Mesodermal cell (in vitro differentiated cells): Measurements from ENCODE around the gene GALNT5.

Experiments used
- H3K27ac ChIP-seq: 2 replicates; pipeline ENCODE4 v1.7.0; 2013; ENCODE audit warnings: mild to moderate bottlenecking, low read depth, low read length, moderate library complexity; ENCODE audit not compliant: severe bottlenecking
- H3K36me3 ChIP-seq: 2 replicates; pipeline ENCODE4 v1.7.1; 2013; ENCODE audit warnings: mild to moderate bottlenecking, low read length, moderate library complexity; ENCODE audit not compliant: control insufficient read depth, insufficient read depth
- H3K4me1 ChIP-seq: one replicate; pipeline ENCODE4 v1.7.1; 2013; ENCODE audit warnings: mild to moderate bottlenecking, low read length; ENCODE audit not compliant: insufficient read depth, control insufficient read depth, poor library complexity, severe bottlenecking
- H3K4me3 ChIP-seq: 2 replicates; pipeline ENCODE4 v1.7.0; 2013; ENCODE audit warnings: low read length, control low read depth, mild to moderate bottlenecking; ENCODE audit not compliant: insufficient read depth, poor library complexity, severe bottlenecking; ENCODE audit errors: extremely low read depth
- H3K9me3 ChIP-seq: 2 replicates; pipeline ENCODE4 v1.7.1; 2013; ENCODE audit warnings: mild to moderate bottlenecking, low read length, moderate library complexity; ENCODE audit not compliant: control insufficient read depth
- WGBS, 2 experiments: methylation state at CpG; one replicate each; pipeline ENCODE4 v1.1.5; 2013; ENCODE audit warnings: missing lambda C conversion rate in 2 of 2; ENCODE audit not compliant: insufficient coverage in 2 of 2; 5-methylcytosine and 5-hydroxymethylcytosine counted together

Gene GALNT5

DNA sequence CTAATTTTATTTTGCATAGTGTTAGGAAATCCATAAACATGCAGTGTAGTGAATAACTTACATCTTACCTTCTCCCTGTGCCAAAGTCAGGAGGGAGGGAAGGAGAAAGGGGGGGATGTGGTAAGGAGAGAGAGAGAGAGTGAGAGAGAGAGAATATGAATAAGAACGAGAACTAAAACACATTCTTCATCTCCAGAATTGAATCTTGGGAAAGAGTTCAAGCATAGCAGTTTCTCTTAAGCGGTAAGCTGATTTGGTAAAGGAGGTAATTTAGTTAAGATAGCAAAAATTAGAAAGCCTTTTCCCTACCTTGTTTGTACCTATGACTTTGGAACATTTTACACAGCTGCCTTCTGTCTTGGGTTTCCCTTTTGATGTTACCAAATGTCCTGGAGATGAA, 52.4 kb downstream of the GALNT5 start:
- H3K36me3 ChIP-seq, result no peaks in the 10 kb centered on the region
- no peak overlapping the region for H3K27ac ChIP-seq
- WGBS, 2 experiments, result no CpG with 5 or more reads among the region's 2 CpGs
- no peaks in the 10 kb centered on the region for H3K9me3 ChIP-seq
- H3K4me3 ChIP-seq, result no peak overlapping the region
- peaks cover 5% of the 10 kb centered on the region for H3K4me1 ChIP-seq

DNA sequence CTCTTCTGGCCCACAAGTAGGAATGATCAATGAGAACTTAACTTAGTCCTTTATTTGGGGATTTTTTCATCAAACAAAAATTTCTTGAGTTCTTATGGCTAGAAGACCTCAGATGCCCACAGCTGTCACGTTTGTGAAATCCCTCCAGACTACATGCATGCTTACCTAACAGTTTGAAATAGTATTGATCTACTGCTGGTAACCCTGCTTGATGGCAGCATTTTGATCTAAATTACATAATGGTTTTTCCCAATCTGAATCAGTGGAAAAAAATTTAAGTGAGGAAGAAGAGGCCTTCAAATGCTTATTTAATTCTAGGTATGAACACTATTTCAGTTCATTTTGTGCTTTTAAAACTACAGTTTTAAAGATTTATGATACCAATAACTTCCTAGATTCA, 54.2 kb downstream of the GALNT5 start:
- WGBS, 2 experiments, result no CpG with 5 or more reads among the region's 1 CpG
- H3K4me3 ChIP-seq, result no peak overlapping the region
- no peak overlapping the region for H3K27ac ChIP-seq
- no peaks in the 10 kb centered on the region for H3K4me1 ChIP-seq
- H3K36me3 ChIP-seq, result no peaks in the 10 kb centered on the region
- H3K9me3 ChIP-seq, result no peaks in the 10 kb centered on the region

DNA sequence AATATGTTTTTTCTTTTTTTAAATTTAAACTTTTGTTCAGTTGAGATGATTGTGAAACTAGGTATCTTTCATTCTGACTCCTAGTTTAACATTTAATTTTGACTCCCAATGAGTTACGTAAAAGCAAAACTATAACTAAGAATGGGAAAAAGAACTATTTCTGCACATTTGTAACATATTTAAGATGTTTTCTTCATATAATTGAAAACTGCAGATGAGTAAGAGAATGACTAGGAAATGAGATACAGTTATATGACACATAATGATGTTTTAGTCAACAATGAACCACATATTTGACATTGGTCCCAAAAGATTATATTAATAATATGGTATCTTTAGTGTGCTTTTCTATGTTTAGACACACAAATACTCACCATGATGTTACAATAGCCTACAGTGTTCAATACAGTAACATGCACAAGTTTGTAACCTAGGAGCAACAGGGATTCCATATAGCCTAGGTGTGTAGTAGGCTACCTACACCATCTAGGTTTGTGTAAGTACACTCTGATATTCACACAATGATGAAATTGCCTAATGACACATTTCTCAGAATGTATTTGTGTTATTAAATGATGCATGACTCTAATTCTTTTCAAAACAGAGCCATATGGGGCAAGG, 55.5 kb downstream of the GALNT5 start:
- Histone ChIP-seq H3K9me3 (no peaks in the 10 kb centered on the region), H3K36me3 (no peaks in the 10 kb centered on the region), H3K4me1 (no peaks in the 10 kb centered on the region), H3K4me3 (no peak overlapping the region), H3K27ac (no peak overlapping the region)
- no CpG with 5 or more reads among the region's 1 CpG for WGBS, 2 experiments

- Histone ChIP-seq H3K9me3 (no peaks in the 10 kb centered on the region), H3K27ac (no peak overlapping the region), H3K4me1 (no peaks in the 10 kb centered on the region), H3K4me3 (no peak overlapping the region), H3K36me3 (no peaks in the 10 kb centered on the region)
- WGBS, 2 experiments, result 62 to 80% methylated on average over 2 to 3 of the region's 4 CpGs
Observed at GRCh38 chr2:157315901-157316300, 58.4 kb downstream of the GALNT5 start.

GRCh38 chr2:157318884-157319283, 61.4 kb downstream of the GALNT5 start:
- Histone ChIP-seq H3K4me3 (no peak overlapping the region), H3K4me1 (no peaks in the 10 kb centered on the region), H3K36me3 (no peaks in the 10 kb centered on the region), H3K9me3 (no peaks in the 10 kb centered on the region), H3K27ac (no peak overlapping the region)
- 100% methylated on average over 2 of the region's 2 CpGs for WGBS, 2 experiments

- no CpG with 5 or more reads among the region's 2 CpGs for WGBS, 2 experiments
- no peak overlapping the region for H3K27ac ChIP-seq
- H3K4me1 ChIP-seq, result no peaks in the 10 kb centered on the region
- no peaks in the 10 kb centered on the region for H3K36me3 ChIP-seq
- no peaks in the 10 kb centered on the region for H3K9me3 ChIP-seq
- no peak overlapping the region for H3K4me3 ChIP-seq
Observed at GRCh38 chr2:157319795-157320194, 62.3 kb downstream of the GALNT5 start.

DNA sequence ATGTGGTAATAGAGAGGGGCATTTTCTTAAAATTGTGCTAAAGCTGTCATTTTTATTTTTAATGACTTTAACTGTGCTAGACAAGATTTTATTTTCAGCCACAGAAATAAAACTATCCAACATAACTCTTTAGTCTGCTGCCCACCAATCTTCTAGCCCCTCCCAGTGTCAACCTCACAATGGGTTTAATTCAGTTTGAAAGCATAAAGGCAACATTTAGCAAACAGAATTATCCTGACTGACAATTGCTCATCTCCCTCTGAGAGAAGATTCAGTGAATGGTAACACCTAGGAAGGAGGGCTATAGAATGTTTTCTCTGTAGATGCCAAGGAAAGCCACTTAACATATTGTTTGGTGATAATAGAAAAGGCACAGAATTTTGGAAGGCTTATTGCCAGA, 62.9 kb downstream of the GALNT5 start:
- Histone ChIP-seq H3K27ac (no peak overlapping the region), H3K9me3 (no peaks in the 10 kb centered on the region), H3K4me1 (peaks cover 4% of the 10 kb centered on the region), H3K36me3 (no peaks in the 10 kb centered on the region), H3K4me3 (no peak overlapping the region)

DNA sequence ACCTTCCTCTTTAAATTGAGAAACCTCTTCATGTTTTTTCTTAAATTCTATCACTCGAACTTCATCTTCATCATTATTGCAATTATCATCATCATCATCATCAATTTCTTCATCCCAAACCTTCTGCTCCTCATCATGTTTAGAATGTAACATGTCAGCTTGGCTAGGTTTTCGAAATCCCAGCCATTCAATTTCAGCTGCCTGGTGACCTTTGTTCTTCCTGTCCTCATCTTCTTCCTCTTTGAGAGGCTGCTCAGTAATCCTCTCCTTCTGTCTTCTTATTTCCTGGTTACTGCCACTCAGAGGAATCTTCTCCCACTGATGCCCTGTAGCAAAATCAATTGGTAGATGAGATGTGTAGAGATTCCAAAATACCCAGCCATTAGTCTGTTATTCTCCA, 64.0 kb downstream of the GALNT5 start:
- Histone ChIP-seq H3K4me3 (no peak overlapping the region), H3K27ac (no peak overlapping the region), H3K9me3 (no peaks in the 10 kb centered on the region), H3K36me3 (no peaks in the 10 kb centered on the region), H3K4me1 (peaks cover 12% of the 10 kb centered on the region)
- 89 to 95% methylated on average over 2 of the region's 2 CpGs for WGBS, 2 experiments

GRCh38 chr2:157322432-157322831, 64.9 kb downstream of the GALNT5 start:
- H3K9me3 ChIP-seq, result no peaks in the 10 kb centered on the region
- no peaks in the 10 kb centered on the region for H3K36me3 ChIP-seq
- H3K4me1 ChIP-seq, result peaks cover 12% of the 10 kb centered on the region
- WGBS, 2 experiments, result no CpG with 5 or more reads among the region's 4 CpGs
- H3K27ac ChIP-seq, result no peak overlapping the region
- no peak overlapping the region for H3K4me3 ChIP-seq

- WGBS, 2 experiments, result 63 to 85% methylated on average over 2 of the region's 2 CpGs
- H3K27ac ChIP-seq, result no peak overlapping the region
- no peaks in the 10 kb centered on the region for H3K9me3 ChIP-seq
- H3K4me3 ChIP-seq, result no peak overlapping the region
- peaks cover 12% of the 10 kb centered on the region for H3K4me1 ChIP-seq
- H3K36me3 ChIP-seq, result no peaks in the 10 kb centered on the region
Observed at GRCh38 chr2:157324331-157324843, 66.9 kb downstream of the GALNT5 start.

- H3K36me3 ChIP-seq, result no peaks in the 10 kb centered on the region
- no peak within 1 kb of the TSS for H3K27ac ChIP-seq
- H3K9me3 ChIP-seq, result no peaks in the 10 kb centered on the region
- H3K4me1 ChIP-seq, result peaks cover 12% of the 10 kb centered on the region
- H3K4me3 ChIP-seq, result no peak within 1 kb of the TSS
Observed at GRCh38 chr2:157325786-157326185, 68.3 kb downstream of the GALNT5 start, which contains the start of gene ERMN. Gene ERMN (minus strand): TSS chr2:157325824. CDS start chr2:157325642, 182 bp downstream.
